HepG2 (cell line): ENCODE data around the gene ELF2. TPM values are rescaled to one million over a fixed set of nuclear protein-coding genes. Genes with fewer than 3 reads are reported as not detected.

Source experiments
- ATRX ChIP-seq: sonication (generic); formaldehyde crosslinking; IDR thresholded peaks from 2 replicates; pipeline ENCODE4 v1.4.0; 2020; ENCODE audit warnings: missing genetic modification reagents, borderline replicate concordance
- BHLHE40 ChIP-seq: IDR thresholded peaks from 2 replicates; pipeline ENCODE4 v1.6.1; 2011; ENCODE audit warnings: low read length, improper control_type of control experiment
- FOSL2 ChIP-seq: sonication (generic); formaldehyde crosslinking; IDR thresholded peaks from 2 replicates; pipeline ENCODE4 v1.4.0; 2020; ENCODE audit warnings: missing genetic modification reagents
- KLF12 ChIP-seq: sonication (generic); formaldehyde crosslinking; IDR thresholded peaks from 2 replicates; pipeline ENCODE4 v1.4.0; 2020; ENCODE audit warnings: missing genetic modification reagents, borderline replicate concordance
- MAFG ChIP-seq: sonication (generic); formaldehyde crosslinking; IDR thresholded peaks from 2 replicates; pipeline ENCODE4 v1.5.1; 2020; ENCODE audit warnings: mild to moderate bottlenecking, missing genetic modification reagents
- MIER3 ChIP-seq: IDR thresholded peaks from 2 replicates; pipeline ENCODE4 v1.6.1; 2016; ENCODE audit warnings: missing compliant biosample characterization, borderline replicate concordance
- SMYD3 ChIP-seq: sonication (generic); formaldehyde crosslinking; IDR thresholded peaks from 2 replicates; pipeline ENCODE4 v1.8.1; 2023; ENCODE audit warnings: mild to moderate bottlenecking, missing genetic modification reagents
- SP4 ChIP-seq: sonication (generic); formaldehyde crosslinking; IDR thresholded peaks from 2 replicates; pipeline ENCODE4 v1.8.1; 2023; ENCODE audit warnings: mild to moderate bottlenecking, missing genetic modification reagents
- ZMYM3 ChIP-seq: sonication (generic); formaldehyde crosslinking; IDR thresholded peaks from 2 replicates; pipeline ENCODE4 v1.5.1; 2020; ENCODE audit warnings: mild to moderate bottlenecking, missing genetic modification reagents
- ZNF260 ChIP-seq: sonication (generic); formaldehyde crosslinking; IDR thresholded peaks from 2 replicates; pipeline ENCODE4 v1.4.0; 2020; ENCODE audit warnings: missing genetic modification reagents, low read depth, mild to moderate bottlenecking, borderline replicate concordance
- ZNF773 ChIP-seq: sonication (generic); formaldehyde crosslinking; IDR thresholded peaks from 2 replicates; pipeline ENCODE4 v1.4.0; 2020; ENCODE audit warnings: missing genetic modification reagents, borderline replicate concordance
- polyA plus RNA-seq, 8 experiments: library from polyadenylated mRNA; depleted of rRNA in 3 of 8; stranded (reverse) in 7 of 8; unstranded in 1 of 8; fragments of >200 nt; fragmentation: Illumina TruSeq in 4 of 8; extraction: Trizol in 4 of 8; gene quantifications; 2 replicates each; pipeline versions ENCODE4 v1.2.1 to v1.2.3, GENCODE V29; 2011 to 2016; ENCODE audit warnings: low read depth in 4 of 8, missing spikeins in 1 of 8, mixed read lengths in 1 of 8; ENCODE audit not compliant: insufficient read depth in 1 of 8
- total RNA-seq, 5 experiments: library from RNA; depleted of rRNA; stranded (reverse); fragments of >200 nt; fragmentation: Illumina TruSeq; extraction: Trizol; gene quantifications; 2 replicates each; pipeline ENCODE4 v1.2.3, GENCODE V29; 2016; ENCODE audit warnings: low read depth in 1 of 5
- TF ChIP-seq, protein P1 (sequence below): IDR thresholded peaks from 2 replicates; pipeline ENCODE4 v1.6.1; 2016; ENCODE audit warnings: mild to moderate bottlenecking
- TF ChIP-seq, protein P2 (sequence below): sonication (generic); formaldehyde crosslinking; conservative IDR thresholded peaks from 2 replicates; pipeline ENCODE4 v1.4.0; 2020; ENCODE audit warnings: mild to moderate bottlenecking, missing genetic modification reagents, moderate library complexity
- TF ChIP-seq, protein P3 (sequence below): sonication (generic); formaldehyde crosslinking; IDR thresholded peaks from 2 replicates; pipeline ENCODE4 v1.4.0; 2020; ENCODE audit warnings: missing genetic modification reagents
- TF ChIP-seq, protein P4 (sequence below): sonication (generic); formaldehyde crosslinking; IDR thresholded peaks from 2 replicates; pipeline ENCODE4 v1.4.0; 2020; ENCODE audit warnings: mild to moderate bottlenecking, low read depth, missing genetic modification reagents
- TF ChIP-seq, protein P5 (sequence below): sonication (generic); formaldehyde crosslinking; IDR thresholded peaks from 2 replicates; pipeline ENCODE4 v1.8.0; 2022; ENCODE audit warnings: missing genetic modification reagents, mild to moderate bottlenecking, inconsistent platforms, borderline replicate concordance
- TF ChIP-seq, protein P6 (sequence below): IDR thresholded peaks from 2 replicates; pipeline ENCODE4 v1.6.1; 2016; ENCODE audit warnings: missing biosample characterization, missing genetic modification reagents, low read depth

Gene ELF2
- total and polyA plus RNA-seq, 2 of the 13 experiments (the other 11 are each of a cell fraction or from before 2014, with no cell fraction given) = 28.6 to 35.4 TPM

DNA sequence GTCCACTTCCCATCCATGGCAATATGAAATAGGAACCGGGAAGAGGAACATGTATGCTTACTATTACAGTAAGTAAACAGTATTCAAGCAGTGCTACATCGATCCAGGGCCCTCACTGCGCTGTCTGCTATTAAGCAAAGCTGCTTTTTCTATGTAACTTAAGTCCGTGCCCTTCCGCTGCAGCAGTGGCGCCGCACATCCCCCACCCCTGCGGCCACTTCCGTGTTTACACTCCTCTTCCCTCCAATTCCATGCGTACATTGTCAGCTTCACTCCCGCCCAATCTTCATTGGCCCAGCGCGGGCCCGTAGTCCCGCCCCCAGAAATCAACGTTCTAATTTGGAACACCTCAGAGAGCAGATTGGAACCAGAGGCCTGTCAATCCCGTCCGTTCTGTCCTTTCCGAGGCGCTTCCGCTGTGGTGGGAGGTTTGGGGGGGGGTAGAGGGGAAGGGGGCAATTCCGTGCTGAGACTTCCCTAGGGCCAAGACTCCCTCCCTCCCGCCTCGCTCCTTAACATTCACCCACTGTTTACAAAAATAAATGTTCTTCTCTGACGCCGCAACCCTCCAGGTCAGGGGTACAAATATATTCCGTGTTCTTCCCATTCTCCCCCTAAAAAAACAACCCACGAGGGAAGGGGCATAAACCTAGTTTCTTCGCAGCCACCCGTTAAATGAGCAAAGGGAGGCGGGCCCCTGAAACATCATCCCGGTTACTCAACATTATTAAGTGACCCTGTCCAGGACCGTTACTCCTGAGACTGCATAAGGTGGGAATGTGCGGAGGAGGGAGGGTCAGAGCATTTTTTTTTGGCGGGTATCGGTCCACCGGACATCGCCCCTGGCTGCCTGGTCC lies 94.0 kb downstream of the ELF2 start (continued):
- TF ChIP-seq, protein P1, sequence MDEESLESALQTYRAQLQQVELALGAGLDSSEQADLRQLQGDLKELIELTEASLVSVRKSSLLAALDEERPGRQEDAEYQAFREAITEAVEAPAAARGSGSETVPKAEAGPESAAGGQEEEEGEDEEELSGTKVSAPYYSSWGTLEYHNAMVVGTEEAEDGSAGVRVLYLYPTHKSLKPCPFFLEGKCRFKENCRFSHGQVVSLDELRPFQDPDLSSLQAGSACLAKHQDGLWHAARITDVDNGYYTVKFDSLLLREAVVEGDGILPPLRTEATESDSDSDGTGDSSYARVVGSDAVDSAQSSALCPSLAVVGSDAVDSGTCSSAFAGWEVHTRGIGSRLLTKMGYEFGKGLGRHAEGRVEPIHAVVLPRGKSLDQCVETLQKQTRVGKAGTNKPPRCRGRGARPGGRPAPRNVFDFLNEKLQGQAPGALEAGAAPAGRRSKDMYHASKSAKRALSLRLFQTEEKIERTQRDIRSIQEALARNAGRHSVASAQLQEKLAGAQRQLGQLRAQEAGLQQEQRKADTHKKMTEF = peak; percentile 63
- no peak for TF ChIP-seq ZNF773 (CRISPR knock-in tag)
- no peak for TF ChIP-seq ATRX (CRISPR knock-in tag)
- TF ChIP-seq, protein P2, sequence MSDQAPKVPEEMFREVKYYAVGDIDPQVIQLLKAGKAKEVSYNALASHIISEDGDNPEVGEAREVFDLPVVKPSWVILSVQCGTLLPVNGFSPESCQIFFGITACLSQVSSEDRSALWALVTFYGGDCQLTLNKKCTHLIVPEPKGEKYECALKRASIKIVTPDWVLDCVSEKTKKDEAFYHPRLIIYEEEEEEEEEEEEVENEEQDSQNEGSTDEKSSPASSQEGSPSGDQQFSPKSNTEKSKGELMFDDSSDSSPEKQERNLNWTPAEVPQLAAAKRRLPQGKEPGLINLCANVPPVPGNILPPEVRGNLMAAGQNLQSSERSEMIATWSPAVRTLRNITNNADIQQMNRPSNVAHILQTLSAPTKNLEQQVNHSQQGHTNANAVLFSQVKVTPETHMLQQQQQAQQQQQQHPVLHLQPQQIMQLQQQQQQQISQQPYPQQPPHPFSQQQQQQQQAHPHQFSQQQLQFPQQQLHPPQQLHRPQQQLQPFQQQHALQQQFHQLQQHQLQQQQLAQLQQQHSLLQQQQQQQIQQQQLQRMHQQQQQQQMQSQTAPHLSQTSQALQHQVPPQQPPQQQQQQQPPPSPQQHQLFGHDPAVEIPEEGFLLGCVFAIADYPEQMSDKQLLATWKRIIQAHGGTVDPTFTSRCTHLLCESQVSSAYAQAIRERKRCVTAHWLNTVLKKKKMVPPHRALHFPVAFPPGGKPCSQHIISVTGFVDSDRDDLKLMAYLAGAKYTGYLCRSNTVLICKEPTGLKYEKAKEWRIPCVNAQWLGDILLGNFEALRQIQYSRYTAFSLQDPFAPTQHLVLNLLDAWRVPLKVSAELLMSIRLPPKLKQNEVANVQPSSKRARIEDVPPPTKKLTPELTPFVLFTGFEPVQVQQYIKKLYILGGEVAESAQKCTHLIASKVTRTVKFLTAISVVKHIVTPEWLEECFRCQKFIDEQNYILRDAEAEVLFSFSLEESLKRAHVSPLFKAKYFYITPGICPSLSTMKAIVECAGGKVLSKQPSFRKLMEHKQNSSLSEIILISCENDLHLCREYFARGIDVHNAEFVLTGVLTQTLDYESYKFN (CRISPR knock-in tag) = peak; percentile 80
- TF ChIP-seq KLF12 = no peak
- TF ChIP-seq, protein P3, sequence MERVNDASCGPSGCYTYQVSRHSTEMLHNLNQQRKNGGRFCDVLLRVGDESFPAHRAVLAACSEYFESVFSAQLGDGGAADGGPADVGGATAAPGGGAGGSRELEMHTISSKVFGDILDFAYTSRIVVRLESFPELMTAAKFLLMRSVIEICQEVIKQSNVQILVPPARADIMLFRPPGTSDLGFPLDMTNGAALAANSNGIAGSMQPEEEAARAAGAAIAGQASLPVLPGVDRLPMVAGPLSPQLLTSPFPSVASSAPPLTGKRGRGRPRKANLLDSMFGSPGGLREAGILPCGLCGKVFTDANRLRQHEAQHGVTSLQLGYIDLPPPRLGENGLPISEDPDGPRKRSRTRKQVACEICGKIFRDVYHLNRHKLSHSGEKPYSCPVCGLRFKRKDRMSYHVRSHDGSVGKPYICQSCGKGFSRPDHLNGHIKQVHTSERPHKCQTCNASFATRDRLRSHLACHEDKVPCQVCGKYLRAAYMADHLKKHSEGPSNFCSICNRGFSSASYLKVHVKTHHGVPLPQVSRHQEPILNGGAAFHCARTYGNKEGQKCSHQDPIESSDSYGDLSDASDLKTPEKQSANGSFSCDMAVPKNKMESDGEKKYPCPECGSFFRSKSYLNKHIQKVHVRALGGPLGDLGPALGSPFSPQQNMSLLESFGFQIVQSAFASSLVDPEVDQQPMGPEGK (CRISPR knock-in tag) = peak; percentile 64
- peak; percentile 43; the same call in 1 of the 2 replicates for TF ChIP-seq FOSL2 (CRISPR knock-in tag)
- TF ChIP-seq, protein P4, sequence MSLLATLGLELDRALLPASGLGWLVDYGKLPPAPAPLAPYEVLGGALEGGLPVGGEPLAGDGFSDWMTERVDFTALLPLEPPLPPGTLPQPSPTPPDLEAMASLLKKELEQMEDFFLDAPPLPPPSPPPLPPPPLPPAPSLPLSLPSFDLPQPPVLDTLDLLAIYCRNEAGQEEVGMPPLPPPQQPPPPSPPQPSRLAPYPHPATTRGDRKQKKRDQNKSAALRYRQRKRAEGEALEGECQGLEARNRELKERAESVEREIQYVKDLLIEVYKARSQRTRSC (CRISPR knock-in tag) = no peak
- TF ChIP-seq, protein P5, sequence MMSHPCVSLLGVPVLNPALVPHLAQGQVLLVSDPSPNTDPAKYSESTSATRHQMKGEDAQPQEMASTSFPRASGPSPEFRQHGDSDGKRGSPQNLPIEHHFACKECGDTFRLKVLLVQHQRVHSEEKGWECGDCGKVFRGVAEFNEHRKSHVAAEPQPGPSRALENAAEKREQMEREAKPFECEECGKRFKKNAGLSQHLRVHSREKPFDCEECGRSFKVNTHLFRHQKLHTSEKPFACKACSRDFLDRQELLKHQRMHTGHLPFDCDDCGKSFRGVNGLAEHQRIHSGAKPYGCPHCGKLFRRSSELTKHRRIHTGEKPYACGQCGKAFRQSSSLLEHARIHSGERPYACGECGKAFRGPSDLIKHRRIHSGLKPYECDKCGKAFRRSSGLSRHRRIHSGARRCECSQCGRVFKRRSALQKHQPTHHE (CRISPR knock-in tag) = no peak
- peak; percentile 58; the same call in 1 of the 2 replicates for TF ChIP-seq ZMYM3 (CRISPR knock-in tag)
- TF ChIP-seq, protein P6, sequence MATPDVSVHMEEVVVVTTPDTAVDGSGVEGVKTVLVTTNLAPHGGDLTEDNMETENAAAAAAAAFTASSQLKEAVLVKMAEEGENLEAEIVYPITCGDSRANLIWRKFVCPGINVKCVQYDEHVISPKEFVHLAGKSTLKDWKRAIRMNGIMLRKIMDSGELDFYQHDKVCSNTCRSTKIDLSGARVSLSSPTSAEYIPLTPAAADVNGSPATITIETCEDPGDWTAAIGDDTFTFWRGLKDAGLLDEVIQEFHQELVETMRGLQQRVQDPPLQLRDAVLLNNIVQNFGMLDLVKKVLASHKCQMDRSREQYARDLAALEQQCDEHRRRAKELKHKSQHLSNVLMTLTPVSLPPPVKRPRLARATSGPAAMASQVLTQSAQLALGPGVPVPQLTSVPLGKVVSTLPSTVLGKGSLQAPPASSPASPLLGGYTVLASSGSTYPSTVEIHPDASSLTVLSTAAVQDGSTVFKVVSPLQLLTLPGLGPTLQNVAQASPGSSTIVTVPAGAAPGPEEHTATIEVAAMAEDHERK (CRISPR knock-in tag) = peak; percentile 69
- no peak for TF ChIP-seq ZNF260 (CRISPR knock-in tag)
- TF ChIP-seq SP4 (CRISPR knock-in tag) = peak; percentile 77
- TF ChIP-seq MIER3 (CRISPR knock-in tag) = peak; percentile 81; the same call in 1 of the 2 replicates
- no peak for TF ChIP-seq BHLHE40
- peak; percentile 48; the same call in 1 of the 2 replicates for TF ChIP-seq SMYD3
- TF ChIP-seq MAFG (CRISPR knock-in tag) = no peak
